NB4 (cell line): Measurements from ENCODE around the gene CFAP46.

Experiments used
- DNase-seq: peaks from one replicate; pipeline ENCODE4 v3.0.0; 2010; ENCODE audit warnings: low read depth
- H3K4me3 ChIP-seq: one replicate; pipeline ENCODE4 v1.5.1; 2011; ENCODE audit warnings: mild to moderate bottlenecking, low read depth, low read length, moderate library complexity
- CTCF ChIP-seq: IDR thresholded peaks from one replicate; pipeline ENCODE4 v1.5.1; 2012; ENCODE audit warnings: low read depth, low read length
- MYC ChIP-seq: IDR thresholded peaks from 2 replicates; pipeline ENCODE4 v1.6.1; 2011; ENCODE audit warnings: low read depth, low read length
- POLR2A ChIP-seq: IDR thresholded peaks from 2 replicates; pipeline ENCODE4 v1.6.1; 2011; ENCODE audit warnings: mild to moderate bottlenecking; ENCODE audit not compliant: insufficient read length; ENCODE audit errors: extremely low read depth
- TF ChIP-seq, protein P1 (sequence below): IDR thresholded peaks from 2 replicates; pipeline ENCODE4 v1.6.1; 2011; ENCODE audit warnings: low read depth, low read length

CFAP46 gene

DNA sequence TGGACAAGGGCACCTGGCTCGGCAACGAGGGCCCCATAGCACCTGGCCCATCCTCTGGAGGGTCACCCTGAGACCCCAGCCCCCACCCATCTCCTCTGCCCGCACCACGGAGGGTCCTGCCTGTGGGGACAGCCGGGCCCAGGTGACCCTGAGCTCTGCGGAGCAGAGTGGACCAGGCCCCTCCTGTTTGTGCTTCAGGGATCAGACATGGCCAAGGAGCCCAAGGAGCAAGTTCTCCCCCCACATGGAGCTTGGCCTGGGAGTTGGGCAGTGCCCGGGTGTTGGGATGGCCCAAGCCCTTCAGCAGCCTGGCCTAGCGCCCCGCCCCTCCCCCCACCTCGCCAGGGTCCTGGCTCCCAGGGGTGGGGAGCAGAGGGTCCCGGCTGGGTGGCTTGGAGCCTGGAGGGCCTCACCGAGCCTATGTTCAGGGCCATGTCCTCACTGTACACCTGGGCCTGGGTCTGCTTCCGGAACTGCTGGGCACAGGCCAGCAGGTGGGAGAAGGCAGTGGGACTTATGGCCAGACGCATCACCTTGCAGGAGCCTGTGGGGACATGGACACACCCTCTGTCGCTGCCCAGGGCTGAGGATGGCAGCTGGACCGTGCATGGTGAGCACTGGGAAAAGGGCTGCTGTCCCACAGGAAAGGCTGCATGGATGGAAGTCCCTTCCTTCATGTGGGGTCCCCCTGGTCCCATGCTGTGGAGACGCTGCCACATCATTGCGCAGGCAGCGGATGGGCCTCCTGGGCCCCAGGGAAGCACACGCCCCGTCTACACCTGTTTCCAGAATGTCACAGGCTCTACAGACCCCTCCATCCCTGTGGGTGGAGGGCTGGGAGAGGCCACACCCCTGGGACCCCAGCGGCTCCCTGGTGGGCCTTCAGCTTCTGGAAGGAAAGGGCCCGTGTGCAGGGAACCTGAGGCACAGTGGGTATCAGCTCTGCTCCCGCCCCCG is 107.2 kb downstream of the CFAP46 start:
- H3K4me3 ChIP-seq: no peak overlapping the region
- no peak for DNase-seq
- TF ChIP-seq MYC (no peak), CTCF (no peak), POLR2A (no peak)
- TF ChIP-seq, protein P1, sequence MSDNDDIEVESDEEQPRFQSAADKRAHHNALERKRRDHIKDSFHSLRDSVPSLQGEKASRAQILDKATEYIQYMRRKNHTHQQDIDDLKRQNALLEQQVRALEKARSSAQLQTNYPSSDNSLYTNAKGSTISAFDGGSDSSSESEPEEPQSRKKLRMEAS: no peak

DNA sequence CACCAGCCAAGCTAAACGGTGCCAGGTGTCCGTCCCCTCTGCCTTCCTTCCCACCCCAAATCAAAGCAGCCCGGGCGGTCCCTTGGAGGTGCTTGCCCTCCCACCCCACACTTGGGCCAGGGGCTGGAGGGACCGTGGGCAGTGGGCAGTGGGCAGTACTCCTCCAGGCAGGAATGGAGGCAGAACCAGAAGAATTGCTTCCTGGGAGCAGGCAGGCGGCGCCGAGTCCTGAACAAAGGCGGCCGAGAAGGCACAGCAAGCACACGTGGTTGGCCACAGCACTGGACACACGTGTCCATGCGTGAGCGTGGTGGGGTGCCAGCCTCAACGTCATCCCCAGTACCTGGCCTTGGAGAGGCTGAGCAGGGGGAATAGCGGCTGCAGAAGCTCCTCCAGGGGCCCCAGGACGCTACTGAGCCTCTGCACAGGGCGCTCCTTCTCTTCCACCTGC is 108.0 kb downstream of the CFAP46 start:
- DNase-seq: no peak
- no peak overlapping the region for H3K4me3 ChIP-seq
- TF ChIP-seq, protein P1: no peak
- TF ChIP-seq POLR2A (no peak), MYC (no peak), CTCF (no peak)

GRCh38 chr10:132833421-132834111 is 108.8 kb downstream of the CFAP46 start:
- TF ChIP-seq POLR2A (no peak), MYC (no peak), CTCF (no peak)
- TF ChIP-seq, protein P1: no peak
- no peak for DNase-seq
- no peak overlapping the region for H3K4me3 ChIP-seq

DNA sequence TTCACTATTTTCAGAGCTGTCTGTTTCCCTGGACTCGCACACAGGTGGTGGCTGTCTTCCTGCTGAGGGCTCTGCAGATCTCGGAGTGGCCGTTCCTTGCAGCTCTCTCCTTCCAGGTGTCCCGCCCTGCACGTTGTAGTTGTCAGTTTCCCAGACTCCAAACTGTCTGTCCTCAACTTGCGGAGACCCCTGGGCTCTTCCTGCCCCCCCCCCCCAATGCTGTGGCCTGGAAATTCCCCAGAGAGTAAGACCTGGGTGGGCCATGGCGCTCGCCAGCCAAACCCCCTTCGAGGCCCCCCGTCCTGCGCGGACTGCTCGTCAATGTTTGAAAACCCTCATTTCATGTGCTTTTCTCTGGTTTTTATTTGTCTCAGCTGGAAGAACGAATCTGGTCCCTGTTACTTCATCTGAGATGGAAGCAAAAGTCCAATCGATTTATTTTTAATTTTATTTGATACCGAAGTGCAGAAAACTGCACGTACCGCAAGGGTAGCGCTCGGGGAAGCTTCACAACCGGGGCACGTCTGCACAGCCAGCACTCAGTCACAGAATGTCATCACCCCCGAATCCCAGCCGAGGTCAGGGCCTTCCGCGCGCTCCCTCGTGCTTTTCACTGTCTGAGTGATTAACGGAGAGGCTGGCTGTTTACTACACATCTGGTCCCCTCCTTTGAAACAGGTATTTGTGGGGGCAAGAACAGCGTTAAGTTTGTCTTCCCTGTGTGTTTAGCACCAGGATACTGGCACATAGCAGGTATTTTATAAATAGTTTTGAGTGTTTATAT is 110.0 kb downstream of the CFAP46 start:
- H3K4me3 ChIP-seq: no peak overlapping the region
- TF ChIP-seq, protein P1: no peak
- DNase-seq: no peak

DNA sequence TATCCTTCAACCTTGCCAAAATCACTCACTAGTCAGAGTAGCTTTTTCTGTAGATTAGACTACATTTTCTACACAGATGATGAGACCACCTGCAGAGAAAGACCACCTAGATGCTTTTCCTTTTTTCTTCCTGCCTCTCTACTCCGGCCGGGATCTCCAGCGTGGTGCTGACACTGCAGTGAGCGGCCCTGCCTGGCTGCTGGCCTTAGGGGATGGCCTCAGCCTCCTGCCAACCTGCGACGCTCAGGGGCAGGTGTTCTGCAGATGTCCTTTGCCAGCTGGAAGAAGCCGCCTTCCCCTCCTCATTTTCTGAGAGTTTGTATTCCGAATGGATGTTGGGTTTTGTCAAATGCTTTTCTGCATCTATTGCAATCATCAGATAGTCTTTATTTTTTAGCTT is 113.0 kb downstream of the CFAP46 start:
- DNase-seq: no peak
- H3K4me3 ChIP-seq: no peak overlapping the region
- TF ChIP-seq POLR2A: no peak
- TF ChIP-seq, protein P1: no peak
- TF ChIP-seq CTCF: no peak
- no peak for TF ChIP-seq MYC
